H4 (cell line): ENCODE results near the gene HIGD1B. TPM values are rescaled to one million over a fixed set of nuclear protein-coding genes. Genes with fewer than 3 reads are reported as not detected.

Experiments used
- DNase-seq: peaks from one replicate; pipeline ENCODE4 v3.0.0-alpha.2; 2015; ENCODE audit warnings: low spot score
- total RNA-seq: library from RNA; depleted of rRNA; stranded (reverse); fragments of >200 nt; shearing (Covaris generic); gene quantifications from 2 replicates; pipeline ENCODE4 v1.2.3, GENCODE V29; 2014; rRNA removed

HIGD1B gene
- total RNA-seq, 1 experiment from 2014 or later = not detected

DNA sequence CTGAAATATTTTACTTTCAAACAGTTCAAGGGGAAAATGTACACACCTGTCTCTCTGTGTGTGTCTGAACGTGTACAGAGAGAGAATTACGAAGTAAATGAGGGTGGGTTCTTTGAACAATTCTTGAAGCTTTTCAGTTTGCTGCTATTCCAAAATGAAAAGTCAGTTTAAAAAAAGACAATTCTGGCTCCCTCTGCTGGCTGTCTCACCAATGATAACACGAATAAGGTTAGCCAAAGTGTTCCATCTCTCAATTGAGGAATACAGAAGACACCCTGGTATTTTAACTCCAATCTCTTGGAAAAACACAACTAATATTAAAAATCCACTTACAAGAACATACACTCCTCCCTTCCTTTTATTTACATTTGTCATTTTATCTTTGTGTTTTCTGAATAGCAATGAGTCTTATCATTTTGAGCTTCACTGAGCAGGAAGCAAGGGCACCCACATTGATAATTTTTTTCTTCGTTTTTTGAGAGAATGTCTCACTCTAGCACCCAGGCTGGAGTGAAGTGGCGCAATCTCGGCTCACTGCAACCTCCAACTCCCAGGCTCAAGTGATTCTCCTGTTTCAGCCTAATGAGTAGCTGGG, 31.0 kb downstream of the HIGD1B start:
- DNase-seq = no peak

DNA sequence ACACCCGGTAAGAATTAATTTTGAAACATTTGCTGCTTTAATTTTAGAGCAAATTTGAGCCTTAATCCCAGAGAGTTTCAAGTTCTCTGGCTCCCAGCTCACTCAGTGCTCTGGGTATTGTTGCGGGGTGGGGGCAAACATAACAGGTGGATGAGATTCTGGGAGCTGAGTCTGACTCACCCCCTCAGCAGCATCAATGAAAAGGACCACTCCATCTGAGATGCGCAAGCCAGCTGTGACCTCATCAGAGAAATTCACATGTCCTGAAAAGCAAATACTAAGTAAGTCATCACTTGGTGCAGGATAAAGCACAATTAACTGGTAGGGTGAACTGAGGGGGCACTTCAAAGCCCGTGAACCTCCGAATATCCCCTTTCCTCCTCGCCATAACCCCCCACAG, 31.7 kb downstream of the HIGD1B start:
- DNase-seq = no peak

DNA sequence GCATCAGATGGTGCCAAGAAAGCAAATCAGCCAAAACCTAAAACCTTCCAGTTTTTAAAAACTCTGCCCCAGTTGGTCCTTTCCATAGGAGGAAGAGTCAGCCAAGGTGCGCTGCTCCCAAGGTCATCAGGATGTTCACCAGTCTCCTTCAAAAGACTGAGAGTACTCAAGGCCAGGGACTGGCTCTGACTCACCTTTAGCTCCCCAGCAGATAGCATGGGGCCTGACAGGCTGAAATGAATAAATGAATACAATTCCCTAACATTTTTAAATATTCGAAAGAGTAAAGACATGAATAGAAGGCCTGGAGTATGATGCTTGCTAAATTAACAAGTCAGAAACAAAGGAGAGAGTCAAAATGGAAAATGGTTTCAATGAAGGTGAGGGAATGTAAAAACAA, 32.4 kb downstream of the HIGD1B start:
- DNase-seq = no peak

DNA sequence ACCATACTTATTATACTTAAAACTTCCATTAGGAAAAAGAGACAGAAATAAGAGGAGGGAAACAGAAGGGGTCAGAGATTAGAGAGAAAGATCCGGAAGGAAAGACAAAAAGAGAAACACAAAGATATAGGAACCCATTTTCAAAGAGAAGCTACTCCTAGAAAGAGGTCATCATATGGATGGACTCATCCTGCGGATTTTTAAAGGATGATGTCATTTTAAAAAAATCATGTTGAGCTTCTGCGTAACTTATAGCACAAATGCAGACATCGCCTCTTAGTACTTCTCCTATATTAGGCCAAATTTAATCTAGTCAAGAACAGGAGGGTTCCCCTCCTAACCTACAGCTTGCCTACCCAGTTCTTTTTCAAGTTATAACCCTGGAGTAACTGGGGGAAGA, 33.5 kb downstream of the HIGD1B start:
- no peak for DNase-seq

DNA sequence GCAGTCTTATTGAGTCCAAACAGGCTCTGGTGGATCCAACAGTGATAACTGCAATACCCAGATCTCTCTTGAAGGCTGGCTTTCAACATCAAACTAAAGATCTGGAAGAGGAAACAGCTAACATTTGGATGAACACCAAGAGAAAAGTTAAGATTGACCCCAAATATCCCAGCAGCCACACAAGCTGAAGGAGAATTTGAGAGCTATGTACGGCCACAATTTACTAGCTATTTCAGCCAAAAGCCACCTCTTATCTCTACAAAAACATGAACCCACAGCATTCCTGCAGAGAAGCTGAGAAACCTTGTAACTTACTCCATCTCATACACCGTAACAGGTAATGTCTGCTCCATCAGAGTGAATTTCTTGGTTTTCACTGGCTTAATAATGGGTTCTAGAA, 37.3 kb downstream of the HIGD1B start:
- DNase-seq = no peak

DNA sequence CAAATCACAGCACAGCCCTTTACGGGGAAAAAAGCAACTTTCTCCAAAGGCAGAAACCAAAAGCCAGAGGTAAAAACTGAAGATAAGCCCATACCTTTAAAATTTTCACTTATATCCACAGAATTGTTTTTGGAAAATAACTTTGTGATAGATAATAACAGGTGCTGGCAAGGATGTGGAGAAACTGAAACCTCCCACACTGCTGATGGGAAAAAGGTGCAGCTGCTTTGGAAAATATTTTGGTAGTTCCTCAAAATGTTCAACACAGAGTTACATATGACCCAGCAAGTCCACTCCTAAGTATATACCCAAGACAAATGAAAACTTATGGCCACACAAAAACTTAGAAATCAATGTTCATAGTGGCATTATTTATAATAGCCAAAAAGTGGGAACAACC, 39.3 kb downstream of the HIGD1B start:
- DNase-seq = no peak

DNA sequence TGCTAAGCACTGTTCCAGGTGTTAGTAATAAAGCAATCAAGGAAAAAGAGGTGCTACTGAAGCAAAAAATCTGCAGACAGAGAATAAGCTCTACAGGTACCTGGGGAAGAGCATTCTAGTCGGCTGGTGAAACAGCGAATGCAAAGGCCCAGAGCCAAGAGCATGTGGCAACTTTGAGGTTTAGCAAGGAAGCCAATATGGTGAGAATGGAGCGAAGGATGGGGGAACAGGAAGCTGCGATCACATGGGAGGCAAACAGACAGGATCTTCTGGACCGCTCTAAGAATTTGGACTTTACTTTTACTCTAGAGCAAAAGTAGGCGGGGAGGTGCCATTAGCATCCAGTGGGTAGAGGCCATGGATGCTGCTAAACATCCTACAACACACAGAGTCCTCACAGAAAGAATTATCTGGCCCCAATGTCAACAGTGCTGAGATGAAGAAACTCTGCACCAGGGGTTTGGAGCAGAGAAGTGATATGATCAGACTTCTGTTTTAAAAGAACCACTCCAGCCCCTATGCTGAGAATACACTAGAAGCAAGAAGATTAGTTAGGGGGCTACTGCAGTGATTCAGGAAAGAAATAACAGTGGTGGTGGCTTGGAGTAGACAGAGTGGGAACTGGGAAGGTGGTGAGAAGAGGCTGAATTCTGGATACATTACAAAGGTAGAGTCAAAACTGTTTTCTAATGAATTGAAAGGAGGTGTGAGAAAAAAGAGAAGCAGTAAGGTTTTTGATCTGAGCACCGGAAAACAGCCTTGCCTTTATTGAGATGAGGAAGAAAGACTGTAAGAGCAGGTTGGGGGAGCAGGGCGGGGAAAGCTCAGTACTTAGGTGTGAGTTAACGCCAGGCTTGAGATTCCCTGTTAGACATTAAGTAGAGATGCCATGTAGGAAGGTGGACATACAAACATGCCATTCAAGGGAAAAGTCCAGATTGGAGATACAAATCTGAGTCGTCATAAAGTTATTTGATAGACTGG, 40.6 kb downstream of the HIGD1B start:
- DNase-seq = no peak

DNA sequence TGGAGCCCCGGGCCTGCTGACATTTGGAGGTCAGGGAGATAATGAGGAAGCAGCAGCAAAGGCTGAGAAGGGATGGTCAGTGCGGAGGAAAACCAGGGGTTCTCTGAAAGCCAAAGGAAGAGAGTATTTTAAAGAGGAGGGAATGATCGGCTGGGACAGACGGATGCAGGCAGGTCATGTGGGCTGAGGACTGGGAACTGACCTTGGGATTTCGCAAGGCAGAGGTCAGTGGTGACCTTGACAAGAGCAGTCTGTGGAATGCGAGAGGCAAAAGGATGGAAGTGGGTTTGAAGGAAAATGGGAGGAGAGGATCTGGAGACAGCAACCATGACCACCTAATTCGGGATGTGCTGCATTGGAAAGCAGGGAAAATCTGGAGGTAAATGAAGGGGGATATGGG, 41.3 kb downstream of the HIGD1B start:
- no peak for DNase-seq

DNA sequence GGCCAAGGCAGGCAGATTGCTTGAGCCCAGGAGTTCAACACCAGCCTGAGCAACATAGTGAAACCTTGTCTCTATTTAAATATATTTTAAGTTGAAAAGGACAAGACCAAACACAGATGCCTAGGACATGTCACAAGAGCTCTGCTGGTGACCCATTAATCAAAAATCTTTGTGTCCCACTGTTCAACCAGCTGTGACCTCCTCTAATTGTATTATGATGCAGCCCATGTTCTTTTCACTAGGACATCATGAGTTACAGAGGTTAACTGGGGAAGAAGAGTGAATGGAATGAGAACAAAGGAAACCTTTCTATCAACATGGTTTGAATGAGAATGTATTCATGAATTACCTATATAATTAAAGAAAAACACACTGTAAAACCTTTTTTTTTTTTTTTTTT, 44.6 kb downstream of the HIGD1B start:
- no peak for DNase-seq

DNA sequence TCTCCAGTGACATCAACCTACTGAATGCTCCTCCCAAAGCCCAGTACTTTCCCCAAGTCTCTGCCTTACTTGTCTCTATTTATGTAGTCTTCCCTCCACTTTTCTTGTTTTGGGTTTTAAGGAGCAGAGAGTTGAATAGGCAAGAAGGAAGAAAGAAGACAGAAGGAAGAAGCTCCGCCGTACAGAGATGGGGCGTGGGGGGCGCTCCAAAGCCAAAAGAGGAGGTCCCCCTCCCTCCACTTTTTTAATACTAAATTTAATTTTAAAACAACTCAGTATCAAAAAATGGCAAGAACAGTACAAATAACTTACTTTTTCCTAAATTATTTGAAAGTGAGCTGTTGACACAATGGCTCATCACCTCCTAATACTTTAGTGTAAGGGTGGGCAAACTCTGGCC, 47.0 kb downstream of the HIGD1B start:
- DNase-seq = no peak

DNA sequence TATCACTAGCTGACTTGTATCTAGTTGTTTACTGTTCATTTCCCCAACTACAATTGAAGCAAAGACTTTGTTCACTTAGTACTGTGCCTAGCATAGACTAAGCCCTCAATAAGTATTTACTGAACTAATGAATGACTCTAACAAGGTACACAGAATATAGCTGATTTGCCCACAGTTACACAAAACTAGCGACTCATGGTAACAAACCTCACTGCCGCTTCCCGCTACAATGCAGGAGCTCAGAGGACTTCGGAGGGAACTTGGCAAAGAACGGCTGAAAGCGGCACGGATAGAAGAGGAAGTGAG, 51.0 kb downstream of the HIGD1B start:
- DNase-seq = no peak

DNA sequence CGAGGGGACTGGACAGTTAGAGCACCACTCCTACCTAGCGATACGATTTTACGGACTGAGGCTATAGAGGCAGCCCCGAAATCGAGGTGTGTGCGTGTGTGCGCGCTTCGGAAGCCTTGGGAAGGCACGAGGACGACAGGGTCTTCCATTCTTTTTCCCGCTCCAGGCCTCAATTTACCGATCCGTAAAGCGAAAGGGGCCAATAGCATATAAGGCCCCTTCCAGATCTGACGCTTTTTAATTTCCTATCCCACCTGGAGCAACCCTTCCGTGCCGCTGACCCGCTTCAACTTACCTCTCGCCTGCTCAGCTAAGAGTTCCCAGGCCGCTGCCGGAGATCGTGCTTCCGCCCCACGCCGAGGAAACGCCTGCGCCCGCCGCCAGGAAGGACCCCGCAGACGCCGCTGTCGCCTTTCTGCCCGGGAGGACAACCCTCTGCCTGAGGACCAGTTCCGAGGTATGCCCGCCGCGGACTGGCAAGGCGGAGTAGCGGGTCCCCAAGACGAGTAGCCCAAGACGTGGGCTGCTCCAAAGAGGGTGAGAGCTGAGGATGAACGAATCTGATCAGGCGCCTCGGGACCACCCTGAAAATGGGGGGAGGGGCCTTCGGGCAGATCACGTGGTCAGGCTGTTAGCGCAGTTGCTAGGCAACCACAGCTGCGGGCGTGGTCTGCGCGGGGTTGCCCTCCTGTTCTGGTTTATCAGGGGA, 51.5 kb downstream of the HIGD1B start, which contains the start of gene EFTUD2:
Gene EFTUD2 (minus strand): TSS at position 372 of the 709 bp plus-strand sequence. CDS start 4,924 bp downstream, outside the sequence.
- peak; percentile 87 for DNase-seq

Other genes with a start within 250 kb of the HIGD1B start
- 13.7 and 16.4 TPM in 2 replicates for gene MEIOC, start 191.4 kb upstream of the HIGD1B start, total RNA-seq
- 30.8 and 46.6 TPM in 2 replicates for gene CCDC43, start 158.1 kb upstream of the HIGD1B start, total RNA-seq
- gene DBF4B, start 139.2 kb upstream of the HIGD1B start, total RNA-seq = 8.7 and 9.2 TPM in 2 replicates
- gene ADAM11, start 88.9 kb upstream of the HIGD1B start, total RNA-seq = 1.4 and 2.3 TPM in 2 replicates
- 8.2 and 8.8 TPM in 2 replicates for gene GJC1, start 17.6 kb upstream of the HIGD1B start, total RNA-seq
- 120 and 173 TPM in 2 replicates for gene EFTUD2, start 51.6 kb downstream of the HIGD1B start, total RNA-seq
- not detected in 2 replicates for gene GFAP, start 67.6 kb downstream of the HIGD1B start, total RNA-seq
- 4.5 and 4.9 TPM in 2 replicates for gene KIF18B, start 99.9 kb downstream of the HIGD1B start, total RNA-seq
- gene C1QL1, start 120.4 kb downstream of the HIGD1B start, total RNA-seq = 5.3 and 7.1 TPM in 2 replicates
- gene DCAKD, start 203.7 kb downstream of the HIGD1B start, total RNA-seq = 29.3 and 39.8 TPM in 2 replicates
- gene NMT1, start 213.4 kb downstream of the HIGD1B start, total RNA-seq = 119 and 163 TPM in 2 replicates